Heart right ventricle (tissue), 16 donors: ENCODE data around the gene THSD4. TPM values are rescaled to one million over a fixed set of nuclear protein-coding genes. Genes with fewer than 3 reads are reported as not detected.

Source experiments
- ATAC-seq, 8 donors: fragments of 200-7000 bp; cut with Tn5 transposase; one replicate each; pipeline ENCODE4 v1.9.1; 2020; ENCODE audit warnings: mild to moderate bottlenecking in 8 of 8, moderate library complexity in 8 of 8, moderate number of reproducible peaks in 1 of 8
- DNase-seq, 2 donors: peaks; one replicate each; pipeline ENCODE4 v3.0.0-alpha.2; 2020
- H3K27ac ChIP-seq, 10 donors: fragments of 200-600 bp; sonication (generic) in 2 of 10; one replicate each; pipeline versions ENCODE4 v1.5.0 to v1.8.0; 2020 to 2022; ENCODE audit warnings: mild to moderate bottlenecking in 3 of 10
- H3K27me3 ChIP-seq, 7 donors: fragments of 200-600 bp; one replicate each; pipeline ENCODE4 v1.8.0; 2021 to 2022; ENCODE audit warnings: mild to moderate bottlenecking in 2 of 7
- H3K36me3 ChIP-seq, 9 donors: fragments of 200-600 bp; sonication (generic) in 1 of 9; one replicate each; pipeline versions ENCODE4 v1.5.0 to v1.8.0; 2020 to 2022; ENCODE audit warnings: mild to moderate bottlenecking in 2 of 9
- H3K4me1 ChIP-seq, 9 donors: fragments of 200-600 bp; sonication (generic) in 1 of 9; one replicate each; pipeline versions ENCODE4 v1.5.0 to v1.8.0; 2020 to 2022; ENCODE audit warnings: mild to moderate bottlenecking in 4 of 9
- H3K4me3 ChIP-seq, 10 donors: fragments of 200-600 bp; sonication (generic) in 2 of 10; one replicate each; pipeline versions ENCODE4 v1.5.0 to v1.8.0; 2020 to 2022; ENCODE audit warnings: mild to moderate bottlenecking in 7 of 10, moderate library complexity in 2 of 10
- H3K9me3 ChIP-seq, 11 donors: fragments of 200-600 bp in 10 of 11; sonication (generic) in 2 of 11; one replicate each; pipeline versions ENCODE4 v1.5.0 to v1.8.0; 2013 to 2022; ENCODE audit warnings: mild to moderate bottlenecking in 2 of 11, control low read depth in 1 of 11, moderate library complexity in 1 of 11
- CTCF ChIP-seq, 9 donors: fragments of 200-600 bp; sonication (generic) in 2 of 9; IDR thresholded peaks; one replicate each; pipeline versions ENCODE4 v1.5.0 to v1.8.0; 2021 to 2022; ENCODE audit warnings: antibody characterized with exemption in 9 of 9, mild to moderate bottlenecking in 5 of 9, moderate library complexity in 1 of 9
- WGBS, 2 donors: extraction: QIAGEN DNeasy Blood & Tissue Kit; methylation state at CpG; one replicate each; pipeline ENCODE4 v1.1.7; 2013; ENCODE audit warnings: inconsistent platforms in 1 of 2; 5-methylcytosine and 5-hydroxymethylcytosine counted together
- intact Hi-C, 10 donors: fragments of 100-400 bp; cut with DNase I; formaldehyde crosslinking; loops; one replicate each; pipeline versions ENCODE4 v1.11.1 to v1.14.2; 2022
- polyA plus RNA-seq, 2 donors: library from polyadenylated mRNA; stranded (reverse); fragments of 200-250 nt; gene quantifications; one replicate each; pipeline ENCODE4 v1.2.3, GENCODE V29; 2013
- total RNA-seq, 10 donors: library from RNA; stranded (reverse); fragmentation: NEBNext Ultra II Directional in 3 of 10; extraction: Animal tissue kit (Norgen Biotek cat#: 25700) in 3 of 10; gene quantifications; one replicate each; pipeline versions ENCODE4 v1.2.1 to v1.2.4, GENCODE V29; 2021 to 2023
- donor health status: Arrhythmogenic right ventricular cardiomyopathy.
- donor health status: ischemic (EF 13 %, LVEDD 7.1; RV severe dilation, severe dysfunction).
- donor health status: healthy with polysubstance abuse.
- donor health status: DM: no; HTN: yes; CAD: no.
- donor health status: DM: no; HTN: no; CAD: no.
- donor health status: ischemic (EF 25% LVEDD 6.9; RV normal size, moderate dysfunction).
- donor health status: ischemic (EF 25% LVEDD 5.7; RV mildly dilated, moderate dysfunction).
- donor health status: healthy.
- donor health status: DM: yes; HTN: yes; CAD: no.
- donor health status: Ischemic cardiomyopathy.
- donor health status: ischemic (EF 35%, LVEDD 5.7; RV mildly dilated, moderate dysfunction).
- donor health status: nonischemic (EF 11% LVEDD 7.7; RV severe dilation, severe dysfunction).
- donor health status: DM: yes; HTN: yes; CAD: no.
- donor health status: PGD.
- donor health status: ischemic (EF 29% LVEDD 5.4; RV normal size, mild dysfunction).
- donor health status: nonischemic (EF 23%, LVEDD 6.1; RV moderate dilation, normal function).

The THSD4 gene
- total and polyA plus RNA-seq, 12 donors = 20.8 to 212 (median 139) TPM

DNA sequence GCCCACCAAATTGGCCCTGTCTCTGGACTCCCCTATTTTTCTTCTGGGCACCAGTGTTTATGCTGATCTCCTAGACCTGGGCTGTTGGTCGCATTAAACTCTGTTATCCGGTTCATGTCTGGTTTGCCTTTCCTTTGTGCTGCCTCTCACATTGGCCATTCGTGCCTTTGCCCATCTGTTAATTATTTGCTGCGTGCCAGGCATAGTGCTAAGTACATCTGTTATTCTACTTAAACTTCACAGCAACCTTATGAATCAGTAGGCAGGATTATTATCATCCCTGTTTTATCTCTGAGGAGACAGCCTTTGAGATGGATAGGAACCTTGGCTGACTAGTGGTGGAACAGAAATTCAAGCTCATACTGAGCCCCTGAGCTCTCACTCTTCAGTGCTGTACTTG is 76.0 kb downstream of the THSD4 start:
- no peak for DNase-seq
- intact Hi-C loops = no loop called here
- no peak overlapping the region for H3K4me3 ChIP-seq
- no peaks in the 10 kb centered on the region for H3K9me3 ChIP-seq
- H3K27me3 ChIP-seq = no peaks in the 10 kb centered on the region
- H3K36me3 ChIP-seq = peaks cover 0 to 8% (median 0%) of the 10 kb centered on the region in 9 donors
- no peak for ATAC-seq
- H3K27ac ChIP-seq = peak overlapping the region in 3 of 10 donors; percentile 25 to 36 (median 35)
- H3K4me1 ChIP-seq = peaks cover 0 to 21% (median 7%) of the 10 kb centered on the region in 9 donors
- WGBS, 2 donors = 55 to 57% methylated on average over 4 of the region's 4 CpGs
- no peak for TF ChIP-seq CTCF (IDR thresholded peaks at IDR 0.05)

DNA sequence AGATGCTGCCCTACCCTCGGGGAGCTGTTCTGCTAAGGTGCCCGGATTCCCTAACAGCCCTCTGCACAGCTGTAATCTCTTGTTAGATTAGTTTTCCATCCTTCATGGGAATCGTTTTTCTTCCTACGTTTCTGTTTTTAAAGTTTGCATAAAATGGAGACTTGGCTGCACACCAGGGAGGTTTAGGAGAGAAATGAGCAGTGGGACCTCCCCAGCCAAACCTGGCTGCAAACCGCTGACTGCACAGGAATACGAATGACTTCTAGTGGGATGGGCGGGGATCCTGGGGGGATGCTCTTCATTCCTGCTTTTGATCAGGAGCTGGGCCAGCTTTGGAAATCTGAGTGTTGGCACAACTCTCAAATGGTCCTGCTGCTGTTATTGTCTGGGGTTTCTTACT is 77.5 kb downstream of the THSD4 start:
- TF ChIP-seq CTCF (IDR thresholded peaks at IDR 0.05) = no peak
- no peaks in the 10 kb centered on the region for H3K9me3 ChIP-seq
- WGBS, 2 donors = 72% methylated on average over 7 of the region's 7 CpGs
- H3K27me3 ChIP-seq = no peaks in the 10 kb centered on the region
- intact Hi-C loops = no loop called here
- peaks cover 0 to 11% (median 0%) of the 10 kb centered on the region in 9 donors for H3K4me1 ChIP-seq
- peaks cover 0 to 8% (median 0%) of the 10 kb centered on the region in 9 donors for H3K36me3 ChIP-seq
- DNase-seq (no peak), ATAC-seq (no peak)
- no peak overlapping the region for H3K4me3 ChIP-seq
- no peak overlapping the region for H3K27ac ChIP-seq

GRCh38 chr15:71194286-71194685 is 79.0 kb downstream of the THSD4 start:
- WGBS, 2 donors = 74% methylated on average over 6 of the region's 6 CpGs
- Histone ChIP-seq H3K36me3 (no peaks in the 10 kb centered on the region), H3K4me3 (no peak overlapping the region), H3K27me3 (no peaks in the 10 kb centered on the region), H3K9me3 (no peaks in the 10 kb centered on the region), H3K27ac (no peak overlapping the region), H3K4me1 (peaks cover 0 to 22% (median 11%) of the 10 kb centered on the region in 9 donors)
- intact Hi-C loops = no loop called here
- TF ChIP-seq CTCF (IDR thresholded peaks at IDR 0.05) = no peak
- DNase-seq (no peak), ATAC-seq (no peak)

DNA sequence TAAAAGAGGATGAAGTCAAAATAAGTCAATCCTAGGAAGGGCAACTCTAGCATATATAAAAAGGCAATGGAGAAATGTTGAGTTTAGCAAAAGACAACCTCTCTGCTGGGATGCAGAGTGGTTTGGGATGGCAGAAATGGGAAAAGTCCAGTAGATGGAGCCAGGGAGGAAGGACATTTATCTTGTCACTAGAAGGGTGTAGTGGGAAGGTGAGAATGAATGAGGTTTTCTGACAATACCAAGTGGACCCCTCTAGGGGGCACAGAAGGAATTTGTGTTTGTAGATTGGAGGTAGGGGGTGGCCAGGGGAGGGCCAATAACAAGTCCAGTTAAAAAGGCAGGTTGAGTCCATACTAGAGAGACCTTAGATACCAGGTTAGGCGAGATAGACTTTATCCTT is 80.0 kb downstream of the THSD4 start:
- Histone ChIP-seq H3K4me3 (no peak overlapping the region), H3K9me3 (no peaks in the 10 kb centered on the region), H3K4me1 (peaks cover 0 to 28% (median 11%) of the 10 kb centered on the region in 9 donors), H3K36me3 (no peaks in the 10 kb centered on the region), H3K27me3 (no peaks in the 10 kb centered on the region), H3K27ac (no peak overlapping the region)
- WGBS, 2 donors = 94 to 96% methylated on average over 1 of the region's 1 CpG
- no peak for ATAC-seq
- TF ChIP-seq CTCF (IDR thresholded peaks at IDR 0.05) = peak in 1 of 9 donors; percentile 6
- DNase-seq = no peak
- intact Hi-C loops = loop anchor here in 1 of 10 donors (5.0 kb wide), 1 partner anchor 293 kb away; no protein-coding TSS in a partner anchor
